ENCODE results near the gene DTX3L. TPM values are rescaled to one million over a fixed set of nuclear protein-coding genes. Genes with fewer than 3 reads are reported as not detected.
A peak's percentile ranks its signal among the peaks of the same experiment; 100 is the strongest.

The DTX3L gene
- total RNA-seq, 2 experiments from 2014 or later = 39.6 to 40.8 TPM

DNA sequence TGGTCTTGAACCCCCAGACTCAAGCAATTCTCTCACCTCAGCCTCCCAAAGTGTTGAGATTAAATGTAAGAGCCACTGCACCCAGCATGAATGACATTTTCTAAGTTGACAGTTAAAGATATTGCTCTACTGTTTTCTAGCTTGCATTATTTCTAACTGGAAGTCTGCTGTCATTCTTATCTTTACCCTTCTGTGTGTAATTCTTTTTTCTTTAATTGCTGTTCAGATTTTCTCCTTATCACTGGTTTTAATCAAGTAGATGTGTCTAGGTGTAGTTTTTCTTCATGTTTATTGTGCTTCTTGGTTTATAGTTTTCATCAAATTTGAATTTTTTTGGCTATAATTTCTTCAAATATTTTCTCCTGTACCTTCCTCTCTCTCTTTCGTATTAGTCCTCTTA lies 18.3 kb downstream of the DTX3L start:
- intact Hi-C loops (cut with micrococcal nuclease) = no loop called here
- Mint-ChIP-seq H3K27ac (no peak overlapping the region), H3K4me3 (no peak overlapping the region), H3K36me3 (peaks cover 35% of the 10 kb centered on the region), H3K9me3 (peaks cover 37% of the 10 kb centered on the region), H3K4me1 (ENCODE audit: low read depth) (peaks cover 46% of the 10 kb centered on the region), H3K27me3 (no peaks in the 10 kb centered on the region)
- no peak for DNase-seq
- CTCF ChIA-PET = interaction anchor here (0.7 kb wide), 2 partner anchors 8 to 89 kb away, joined by 3 read pairs; no protein-coding TSS in a partner anchor
- POLR2A ChIA-PET = no interaction called here

DNA sequence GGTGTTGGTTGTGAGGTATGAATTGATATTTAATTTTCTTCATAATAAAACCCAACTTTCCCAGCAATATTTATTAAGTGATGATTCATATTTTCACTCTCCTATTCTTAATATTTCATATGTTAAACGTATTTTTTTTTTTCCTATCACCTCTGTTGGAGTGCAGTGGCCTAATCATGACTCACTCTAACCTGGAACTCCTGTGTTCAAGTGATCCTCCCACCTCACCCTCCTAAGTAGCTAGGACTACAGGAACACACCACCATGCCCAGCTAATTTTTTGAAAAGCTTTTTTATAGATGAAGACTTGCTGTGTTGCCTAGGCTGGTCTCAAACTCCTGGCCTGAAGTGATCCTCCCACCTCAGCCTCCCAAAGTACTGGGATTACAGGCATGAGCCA lies 22.0 kb downstream of the DTX3L start:
- Mint-ChIP-seq H3K4me3 (no peak overlapping the region), H3K4me1 (ENCODE audit: low read depth) (peaks cover 45% of the 10 kb centered on the region), H3K27ac (no peak overlapping the region), H3K36me3 (peaks cover 29% of the 10 kb centered on the region), H3K9me3 (peaks cover 31% of the 10 kb centered on the region), H3K27me3 (no peaks in the 10 kb centered on the region)
- DNase-seq = no peak
- ChIA-PET POLR2A (interaction anchor here (1.7 kb wide), 1 partner anchor 24 kb away, joined by 4 read pairs; no protein-coding TSS in a partner anchor), CTCF (interaction anchor here (1.3 kb wide), 1 partner anchor 93 kb away, joined by 6 read pairs; no protein-coding TSS in a partner anchor)
- intact Hi-C loops (cut with micrococcal nuclease) = no loop called here

DNA sequence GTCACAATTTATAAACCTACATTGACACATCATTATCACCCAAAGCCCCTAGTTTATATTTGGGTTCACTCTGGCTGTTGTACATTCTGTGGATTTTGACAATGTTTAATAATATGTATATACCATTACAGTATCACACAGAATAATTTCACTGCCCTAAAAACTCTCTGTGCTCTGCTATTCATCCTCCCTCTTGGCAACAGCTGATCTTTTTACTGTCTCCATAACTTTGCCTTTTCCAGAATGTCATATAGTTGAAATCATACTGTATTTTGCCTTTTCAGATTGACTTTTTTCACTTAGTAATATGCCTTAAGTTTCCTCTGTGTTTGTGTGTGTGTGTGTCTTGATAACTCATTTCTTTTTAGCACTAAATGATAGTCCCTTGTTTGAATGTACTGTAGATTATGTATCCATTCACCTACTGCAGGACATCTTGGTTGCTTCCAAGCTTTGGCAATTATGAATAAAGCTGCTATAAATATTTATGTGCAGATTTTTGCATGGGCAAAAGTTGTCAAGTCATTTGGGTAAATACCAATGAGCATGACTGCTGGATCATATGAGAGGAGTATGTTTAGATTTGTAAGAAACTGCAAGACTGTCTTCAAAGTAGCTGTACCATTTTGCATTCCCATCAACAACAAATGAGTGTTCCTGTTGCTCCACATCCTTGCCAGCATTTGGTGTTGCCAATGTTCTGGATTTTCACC lies 22.8 kb downstream of the DTX3L start:
- CTCF ChIA-PET = interaction anchor here (1.3 kb wide), 1 partner anchor 93 kb away, joined by 6 read pairs; no protein-coding TSS in a partner anchor
- peaks cover 23% of the 10 kb centered on the region for H3K9me3 Mint-ChIP-seq
- no peaks in the 10 kb centered on the region for H3K27me3 Mint-ChIP-seq
- POLR2A ChIA-PET = interaction anchor here (1.7 kb wide), 1 partner anchor 23 kb away, joined by 4 read pairs; no protein-coding TSS in a partner anchor
- intact Hi-C loops (cut with micrococcal nuclease) = loop anchor here (1.0 kb wide), 2 partner anchors 11 to 23 kb away; no protein-coding TSS in a partner anchor
- no peak overlapping the region for H3K4me3 Mint-ChIP-seq
- H3K36me3 Mint-ChIP-seq = peaks cover 26% of the 10 kb centered on the region
- DNase-seq = no peak
- H3K4me1 Mint-ChIP-seq (ENCODE audit: low read depth) = peaks cover 43% of the 10 kb centered on the region
- H3K27ac Mint-ChIP-seq = peak overlapping the region; percentile 24

DNA sequence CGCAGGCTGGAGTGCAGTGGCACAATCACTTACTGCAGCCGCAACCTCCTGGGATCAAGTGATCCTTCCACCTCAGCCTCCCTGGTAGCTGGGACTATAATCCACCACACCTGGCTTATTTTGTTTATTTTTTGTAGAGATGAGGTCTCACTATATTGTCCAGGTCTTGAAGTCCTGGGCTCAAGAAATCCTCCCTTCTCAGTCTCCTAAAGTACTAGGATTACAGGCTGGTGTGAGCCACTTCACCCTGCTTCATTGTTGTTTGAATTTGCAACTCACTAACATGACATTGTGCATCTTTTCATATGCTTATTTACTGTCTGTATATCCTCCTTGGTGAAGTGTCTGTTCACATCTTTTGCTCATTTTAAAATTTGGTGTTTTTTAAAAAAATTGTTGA lies 23.4 kb downstream of the DTX3L start:
- Mint-ChIP-seq H3K9me3 (peaks cover 16% of the 10 kb centered on the region), H3K4me3 (no peak overlapping the region), H3K27me3 (no peaks in the 10 kb centered on the region), H3K27ac (no peak overlapping the region), H3K4me1 (ENCODE audit: low read depth) (peaks cover 43% of the 10 kb centered on the region), H3K36me3 (peaks cover 25% of the 10 kb centered on the region)
- DNase-seq = no peak
- ChIA-PET POLR2A (interaction anchor here (1.7 kb wide), 1 partner anchor 23 kb away, joined by 4 read pairs; no protein-coding TSS in a partner anchor), CTCF (interaction anchor here (1.2 to 1.3 kb wide), 2 partner anchors 92 to 93 kb away, joined by 3 to 6 read pairs; partner anchors contain the start of gene PARP14)
- intact Hi-C loops (cut with micrococcal nuclease) = loop anchor here (1.0 kb wide), 2 partner anchors 11 to 23 kb away; no protein-coding TSS in a partner anchor

DNA sequence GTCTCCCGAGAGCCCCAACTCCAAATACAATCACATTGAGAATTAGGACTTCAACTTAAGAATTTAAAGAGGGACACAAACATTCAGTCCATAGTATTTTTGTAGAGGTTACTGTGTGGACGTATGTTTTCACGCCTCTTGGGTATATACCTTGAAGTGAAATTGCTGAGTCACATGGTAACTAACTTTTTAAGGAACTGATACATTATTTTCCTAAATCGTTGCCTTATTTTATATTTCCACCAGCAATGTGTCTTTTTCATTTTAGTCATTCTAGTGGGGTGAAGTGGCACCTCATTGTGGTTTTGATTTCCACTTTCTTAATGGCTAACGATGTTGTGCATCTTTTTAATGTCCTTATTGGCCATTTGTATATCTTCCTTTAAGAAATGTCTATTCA lies 25.2 kb downstream of the DTX3L start:
- DNase-seq = no peak
- H3K36me3 Mint-ChIP-seq = peaks cover 15% of the 10 kb centered on the region
- CTCF ChIA-PET = no interaction called here
- no peaks in the 10 kb centered on the region for H3K27me3 Mint-ChIP-seq
- intact Hi-C loops (cut with micrococcal nuclease) = no loop called here
- POLR2A ChIA-PET = no interaction called here
- peaks cover 37% of the 10 kb centered on the region for H3K4me1 Mint-ChIP-seq (ENCODE audit: low read depth)
- no peak overlapping the region for H3K27ac Mint-ChIP-seq
- H3K4me3 Mint-ChIP-seq = no peak overlapping the region
- H3K9me3 Mint-ChIP-seq = peaks cover 3% of the 10 kb centered on the region

DNA sequence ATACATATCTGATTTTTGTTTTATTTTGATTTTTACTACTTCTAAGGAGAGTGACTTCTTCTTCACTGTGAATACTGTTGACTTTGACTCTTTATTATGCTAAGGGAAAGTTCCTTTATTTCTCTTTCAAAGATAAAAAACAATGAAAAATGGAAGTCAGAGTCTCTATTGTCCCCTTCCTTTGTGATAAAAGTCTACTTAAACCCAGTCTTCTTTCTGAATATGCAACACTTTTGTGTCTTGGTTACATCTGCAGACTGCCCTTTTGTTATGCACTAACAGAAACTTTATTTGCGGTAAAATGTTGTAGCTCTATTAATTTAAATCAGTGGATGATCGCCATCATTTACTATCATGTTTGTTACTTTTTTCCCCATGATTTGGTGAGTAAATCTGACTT lies 26.5 kb downstream of the DTX3L start:
- Mint-ChIP-seq H3K27me3 (no peaks in the 10 kb centered on the region), H3K4me3 (no peak overlapping the region), H3K9me3 (no peaks in the 10 kb centered on the region), H3K36me3 (peaks cover 11% of the 10 kb centered on the region), H3K27ac (no peak overlapping the region), H3K4me1 (ENCODE audit: low read depth) (peaks cover 27% of the 10 kb centered on the region)
- ChIA-PET POLR2A (no interaction called here), CTCF (no interaction called here)
- DNase-seq = no peak
- intact Hi-C loops (cut with micrococcal nuclease) = no loop called here

DNA sequence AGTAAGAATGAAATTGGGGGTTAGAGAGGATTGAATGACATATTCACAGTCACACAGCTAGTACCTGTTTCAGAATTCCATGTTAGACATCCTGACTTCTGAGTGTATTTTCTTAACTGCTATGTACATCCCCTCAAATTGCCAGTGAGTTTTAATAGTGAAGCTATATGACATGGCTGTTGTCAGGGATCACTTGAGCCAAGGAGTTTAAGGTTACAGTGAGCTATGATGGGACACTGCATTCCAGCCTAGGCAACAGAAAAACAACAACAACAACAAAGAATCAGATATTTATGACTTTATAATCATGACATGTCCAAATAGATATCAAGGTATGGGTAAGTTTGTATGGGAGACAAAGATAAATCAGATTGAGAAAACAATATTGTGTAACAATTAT lies 29.9 kb downstream of the DTX3L start:
- no peaks in the 10 kb centered on the region for H3K27me3 Mint-ChIP-seq
- DNase-seq = no peak
- no peak overlapping the region for H3K4me3 Mint-ChIP-seq
- H3K27ac Mint-ChIP-seq = no peak overlapping the region
- ChIA-PET CTCF (no interaction called here), POLR2A (no interaction called here)
- no peaks in the 10 kb centered on the region for H3K9me3 Mint-ChIP-seq
- intact Hi-C loops (cut with micrococcal nuclease) = no loop called here
- H3K36me3 Mint-ChIP-seq = peaks cover 14% of the 10 kb centered on the region
- H3K4me1 Mint-ChIP-seq (ENCODE audit: low read depth) = peaks cover 7% of the 10 kb centered on the region

DNA sequence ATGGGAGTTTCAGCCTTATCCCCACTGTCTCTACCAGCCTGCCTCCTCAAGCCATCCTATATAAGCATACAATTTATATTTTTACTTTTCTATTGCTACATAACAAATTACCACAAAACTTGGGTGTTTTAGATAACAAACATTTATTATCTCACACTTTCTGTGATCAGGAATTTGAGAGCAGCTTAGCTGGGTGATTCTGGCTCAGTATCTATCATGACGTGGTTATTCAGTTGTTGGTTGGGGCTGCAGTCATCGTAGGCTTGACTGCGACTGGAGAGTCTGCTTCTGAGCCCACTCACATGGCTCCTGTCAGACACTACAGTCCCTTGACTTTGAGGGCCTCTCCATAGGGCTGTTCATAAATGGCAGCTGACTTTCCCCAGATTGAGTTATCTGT lies 34.0 kb downstream of the DTX3L start:
- no peak overlapping the region for H3K4me3 Mint-ChIP-seq
- no peak for DNase-seq
- intact Hi-C loops (cut with micrococcal nuclease) = no loop called here
- ChIA-PET POLR2A (no interaction called here), CTCF (interaction anchor here (0.7 kb wide), 1 partner anchor 81 kb away, joined by 3 read pairs; no protein-coding TSS in a partner anchor)
- no peak overlapping the region for H3K27ac Mint-ChIP-seq
- no peaks in the 10 kb centered on the region for H3K9me3 Mint-ChIP-seq
- H3K36me3 Mint-ChIP-seq = peaks cover 4% of the 10 kb centered on the region
- peaks cover 7% of the 10 kb centered on the region for H3K4me1 Mint-ChIP-seq (ENCODE audit: low read depth)
- H3K27me3 Mint-ChIP-seq = no peaks in the 10 kb centered on the region

DNA sequence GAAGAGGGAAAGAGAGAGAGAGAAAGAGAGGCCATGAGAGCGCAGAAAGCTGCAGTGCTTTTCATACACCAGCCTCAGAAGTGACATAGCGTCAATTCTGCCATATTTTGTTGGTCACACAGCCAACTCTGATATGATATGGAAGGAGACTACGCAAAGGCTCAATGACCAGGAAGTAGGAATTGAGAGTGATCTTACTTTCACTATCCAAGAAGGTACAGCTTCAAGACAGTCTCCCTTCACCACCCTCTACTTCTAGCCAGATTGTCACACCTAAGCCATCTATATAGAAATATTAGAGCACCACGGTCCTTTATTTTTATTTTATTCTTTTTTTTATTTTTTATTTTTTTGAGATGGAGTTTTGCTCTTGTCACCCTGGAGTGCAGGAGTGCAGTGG lies 34.4 kb downstream of the DTX3L start:
- H3K4me1 Mint-ChIP-seq (ENCODE audit: low read depth) = peaks cover 7% of the 10 kb centered on the region
- no peaks in the 10 kb centered on the region for H3K27me3 Mint-ChIP-seq
- ChIA-PET POLR2A (no interaction called here), CTCF (interaction anchor here (0.7 kb wide), 1 partner anchor 81 kb away, joined by 3 read pairs; no protein-coding TSS in a partner anchor)
- H3K27ac Mint-ChIP-seq = no peak overlapping the region
- DNase-seq = no peak
- H3K4me3 Mint-ChIP-seq = no peak overlapping the region
- peaks cover 4% of the 10 kb centered on the region for H3K36me3 Mint-ChIP-seq
- H3K9me3 Mint-ChIP-seq = no peaks in the 10 kb centered on the region
- intact Hi-C loops (cut with micrococcal nuclease) = no loop called here

DNA sequence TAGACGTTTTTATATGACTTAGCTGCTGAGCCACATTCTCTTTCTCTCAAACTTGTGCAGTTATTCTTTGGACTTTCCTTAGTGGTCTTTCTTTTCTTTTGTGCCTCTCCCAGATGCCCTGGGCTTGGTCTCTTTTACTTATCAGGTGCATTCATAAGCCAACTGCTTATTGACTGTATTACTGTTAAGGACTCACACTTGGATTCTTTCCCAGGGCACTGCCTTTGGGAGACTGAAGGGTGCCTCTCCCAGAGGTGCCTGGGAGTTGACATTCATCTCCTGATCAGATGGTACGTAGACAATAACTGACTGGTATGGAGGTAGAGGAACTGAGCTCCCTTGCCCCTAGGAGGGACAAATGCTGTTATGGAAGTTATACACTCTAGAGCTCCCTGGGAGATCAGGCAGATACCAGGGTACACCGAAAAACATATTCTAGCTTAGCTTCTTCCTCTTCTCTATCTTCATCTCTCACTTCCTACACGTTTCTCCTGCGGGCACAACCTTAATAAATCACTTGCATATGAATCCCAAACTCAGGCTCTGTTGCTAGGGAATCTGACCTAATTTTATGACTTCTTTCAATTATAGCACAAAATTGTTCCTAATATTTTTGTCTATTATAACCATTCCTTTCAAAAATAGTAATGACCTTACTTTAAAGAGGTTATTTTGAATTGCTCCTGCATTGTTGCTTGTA lies 38.0 kb downstream of the DTX3L start:
- Mint-ChIP-seq H3K9me3 (no peaks in the 10 kb centered on the region), H3K4me1 (ENCODE audit: low read depth) (peaks cover 8% of the 10 kb centered on the region), H3K27ac (no peak overlapping the region), H3K4me3 (no peak overlapping the region), H3K36me3 (peaks cover 3% of the 10 kb centered on the region), H3K27me3 (no peaks in the 10 kb centered on the region)
- DNase-seq = no peak
- ChIA-PET POLR2A (no interaction called here), CTCF (no interaction called here)
- intact Hi-C loops (cut with micrococcal nuclease) = no loop called here

DNA sequence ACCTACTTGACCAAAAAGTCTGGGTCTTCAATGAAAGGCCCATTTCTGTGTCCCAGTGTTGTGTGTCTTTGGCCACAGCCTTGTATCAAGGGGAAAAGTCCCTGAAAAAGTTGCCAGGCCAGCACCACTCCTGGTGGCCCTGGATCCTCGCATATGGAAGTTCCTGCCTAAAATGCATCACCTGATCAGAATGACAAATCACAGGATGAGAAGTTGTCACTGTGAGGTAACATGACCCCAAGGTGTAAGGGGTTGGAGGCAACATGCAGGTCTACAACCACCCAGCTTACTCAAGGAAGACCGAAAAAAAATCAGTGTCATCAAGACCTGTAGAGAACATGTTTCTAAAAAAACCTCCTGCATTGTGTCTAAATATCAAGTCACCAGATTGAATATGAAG lies 38.9 kb downstream of the DTX3L start:
- Mint-ChIP-seq H3K27me3 (no peaks in the 10 kb centered on the region), H3K4me1 (ENCODE audit: low read depth) (peaks cover 8% of the 10 kb centered on the region), H3K36me3 (peaks cover 6% of the 10 kb centered on the region), H3K27ac (no peak overlapping the region), H3K9me3 (no peaks in the 10 kb centered on the region), H3K4me3 (no peak overlapping the region)
- intact Hi-C loops (cut with micrococcal nuclease) = no loop called here
- POLR2A ChIA-PET = no interaction called here
- CTCF ChIA-PET = no interaction called here
- DNase-seq = no peak

DNA sequence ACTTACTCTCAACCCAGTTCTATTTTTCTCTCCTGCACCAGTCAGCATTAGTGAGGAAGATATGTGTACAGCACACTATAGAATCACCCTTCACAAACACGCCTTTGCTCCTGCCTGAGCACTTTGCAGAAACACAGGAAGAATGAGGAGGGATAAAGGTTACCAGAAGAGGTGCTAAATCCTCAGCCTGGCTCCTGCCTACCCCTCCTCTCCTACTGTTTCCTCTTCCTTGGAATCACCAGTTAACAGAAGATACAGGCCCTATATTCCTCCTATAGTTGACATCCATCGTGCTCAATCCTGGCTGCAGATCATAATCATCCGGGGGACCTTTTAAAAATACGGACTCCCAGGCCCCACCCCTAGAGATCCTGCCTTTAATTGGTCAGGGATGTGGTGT lies 42.2 kb downstream of the DTX3L start:
- ChIA-PET POLR2A (no interaction called here), CTCF (no interaction called here)
- intact Hi-C loops (cut with micrococcal nuclease) = no loop called here
- peaks cover 10% of the 10 kb centered on the region for H3K9me3 Mint-ChIP-seq
- H3K4me3 Mint-ChIP-seq = no peak overlapping the region
- no peaks in the 10 kb centered on the region for H3K27me3 Mint-ChIP-seq
- no peak overlapping the region for H3K27ac Mint-ChIP-seq
- no peak for DNase-seq
- H3K36me3 Mint-ChIP-seq = peaks cover 20% of the 10 kb centered on the region
- peaks cover 23% of the 10 kb centered on the region for H3K4me1 Mint-ChIP-seq (ENCODE audit: low read depth)

All from activated CD4-positive, alpha-beta memory T cell treated with anti-CD3 and anti-CD28 coated beads for 36 hours (primary cell).